GM12892 (cell line): ENCODE measurements around the gene DCAF7.

Experiments
- POLR2A ChIP-seq: IDR thresholded peaks from 2 replicates; pipeline ENCODE4 v1.6.1; 2011; ENCODE audit warnings: low read depth, low read length, control low read depth
- TAF1 ChIP-seq: IDR thresholded peaks from 2 replicates; pipeline ENCODE4 v1.6.1; 2011; ENCODE audit warnings: low read depth, mild to moderate bottlenecking, control low read depth, low read length, borderline replicate concordance

DNA sequence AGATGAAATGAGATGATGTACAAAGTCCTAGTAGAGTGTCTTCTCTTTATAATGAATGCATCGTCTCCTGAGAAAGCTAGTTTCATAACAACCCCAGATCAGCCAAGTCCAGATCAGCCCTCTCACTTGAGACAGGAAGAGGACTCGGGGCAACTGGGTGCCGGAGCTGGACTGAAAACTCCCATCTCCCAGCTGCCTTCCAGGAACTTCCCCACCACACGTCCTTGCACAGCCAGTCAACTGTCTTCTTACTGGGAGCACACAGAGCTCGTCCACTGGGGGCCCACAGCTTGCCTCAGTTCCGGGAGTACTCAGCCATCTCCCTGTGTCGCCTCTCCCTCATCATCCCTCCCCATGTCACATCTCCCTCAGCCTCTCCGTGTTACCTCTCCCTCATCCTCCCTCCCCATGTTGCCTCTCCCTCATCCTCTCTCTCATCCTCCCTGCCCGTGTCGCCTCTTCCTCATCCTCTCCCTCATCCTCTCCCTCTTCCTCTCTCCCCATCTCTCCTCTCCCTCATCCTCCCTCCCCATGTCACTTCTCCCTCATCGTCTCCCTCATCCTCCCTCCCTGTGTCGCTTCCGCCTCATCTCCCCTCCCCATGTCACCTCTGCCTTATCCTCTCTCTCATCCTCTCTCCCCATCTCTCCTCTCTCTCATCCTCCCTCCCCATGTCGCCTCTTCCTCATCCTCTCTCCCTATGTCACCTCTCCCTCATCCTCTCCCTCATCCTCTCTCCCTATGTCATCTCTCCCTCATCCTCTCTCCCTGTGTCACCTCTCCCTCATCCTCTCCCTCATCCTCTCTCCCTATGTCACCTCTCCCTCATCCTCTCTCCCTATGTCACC is 49.5 kb upstream of the DCAF7 start:
- TF ChIP-seq TAF1 = no peak
- TF ChIP-seq POLR2A = no peak
